ENCODE data around the gene PC. TPM values are rescaled to one million over a fixed set of nuclear protein-coding genes. Genes with fewer than 3 reads are reported as not detected.

PC gene
- total and polyA plus RNA-seq, 9 donors: 4.2 to 27.5 (median 14.7) TPM

DNA sequence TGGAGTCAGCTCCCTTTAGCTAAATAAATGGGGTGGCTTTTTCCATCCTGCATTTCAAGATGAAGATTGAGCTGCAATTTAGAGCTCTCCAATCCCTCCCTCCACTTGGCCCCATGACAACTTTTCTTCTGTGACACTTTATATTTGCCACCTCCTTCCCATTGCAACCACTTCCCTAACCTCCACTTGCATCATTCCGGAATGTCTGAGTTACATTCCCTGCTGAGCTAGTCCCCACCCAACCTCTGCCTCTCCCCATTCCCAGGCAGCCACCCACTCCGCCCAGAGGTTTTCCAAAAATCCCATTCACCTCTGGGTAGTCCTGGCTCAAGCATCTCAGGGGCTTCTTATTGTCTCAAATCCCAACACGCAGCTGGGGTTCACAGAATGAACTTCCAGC is 24.7 kb downstream of the PC start:
- Histone ChIP-seq H3K9me3 (no peaks in the 10 kb centered on the region), H3K4me3 (no peak overlapping the region), H3K27ac (no peak overlapping the region), H3K36me3 (no peaks in the 10 kb centered on the region), H3K4me1 (ENCODE audit: insufficient read depth) (no peaks in the 10 kb centered on the region), H3K27me3 (no peaks in the 10 kb centered on the region)
- DNase-seq: no peak
- intact Hi-C loops (cut with DNase I): no loop called here
- WGBS, 3 donors: 93 to 97% (median 95%) methylated on average over 3 of the region's 3 CpGs
- TF ChIP-seq EP300 (IDR thresholded peaks at IDR 0.05) (no peak), CTCF (IDR thresholded peaks at IDR 0.05) (no peak), POLR2A (IDR thresholded peaks at IDR 0.05) (no peak)

DNA sequence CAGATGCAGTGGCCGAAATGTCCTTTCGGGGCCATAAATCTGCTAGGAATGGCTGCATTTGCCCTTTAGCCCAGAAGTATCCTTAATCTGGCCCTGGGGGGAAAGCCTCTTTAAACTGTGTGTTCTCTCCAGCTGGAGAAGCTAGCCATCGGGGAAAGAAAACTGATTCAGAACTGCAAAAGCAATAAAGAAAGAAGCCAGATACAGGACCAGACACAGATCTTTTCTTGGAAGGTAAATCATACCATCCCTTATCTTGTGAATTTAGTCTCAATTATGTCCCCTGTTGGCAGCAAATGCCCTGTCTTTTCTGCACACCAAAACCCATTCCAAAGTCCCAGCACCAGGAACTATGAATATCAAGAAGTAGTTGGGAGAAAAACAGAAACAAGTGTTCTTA is 25.6 kb downstream of the PC start:
- no peaks in the 10 kb centered on the region for H3K36me3 ChIP-seq
- H3K9me3 ChIP-seq: no peaks in the 10 kb centered on the region
- WGBS, 3 donors: 86 to 99% (median 93%) methylated on average over 3 of the region's 3 CpGs
- no peak overlapping the region for H3K27ac ChIP-seq
- intact Hi-C loops (cut with DNase I): no loop called here
- no peaks in the 10 kb centered on the region for H3K4me1 ChIP-seq (ENCODE audit: insufficient read depth)
- no peak for DNase-seq
- H3K27me3 ChIP-seq: no peaks in the 10 kb centered on the region
- TF ChIP-seq CTCF (IDR thresholded peaks at IDR 0.05) (no peak), POLR2A (IDR thresholded peaks at IDR 0.05) (no peak), EP300 (IDR thresholded peaks at IDR 0.05) (no peak)
- no peak overlapping the region for H3K4me3 ChIP-seq

DNA sequence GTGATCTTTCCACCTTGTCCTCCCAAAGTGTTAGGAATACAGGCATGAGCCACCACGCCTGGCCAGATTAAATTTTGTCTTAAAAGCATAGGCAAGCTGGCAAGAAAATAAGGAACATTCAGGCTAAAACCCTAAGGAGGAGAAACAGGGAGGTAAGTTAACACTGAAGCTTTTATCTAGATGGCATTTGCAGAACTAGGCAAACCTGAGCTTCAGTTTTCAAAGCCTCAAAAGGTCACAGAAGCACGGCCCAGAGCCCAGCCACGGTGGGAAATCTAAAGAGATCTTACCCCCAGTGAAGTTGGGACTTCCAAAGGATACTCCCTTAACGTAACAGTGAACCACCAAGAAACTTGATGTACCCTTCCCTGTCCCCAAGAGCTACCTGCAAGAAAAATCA is 28.4 kb downstream of the PC start:
- intact Hi-C loops (cut with DNase I): no loop called here
- H3K4me1 ChIP-seq (ENCODE audit: insufficient read depth): no peaks in the 10 kb centered on the region
- no peak for DNase-seq
- 51 to 81% (median 77%) methylated on average over 4 of the region's 4 CpGs for WGBS, 3 donors
- H3K27ac ChIP-seq: no peak overlapping the region
- no peaks in the 10 kb centered on the region for H3K9me3 ChIP-seq
- no peak for TF ChIP-seq POLR2A (IDR thresholded peaks at IDR 0.05)
- no peak for TF ChIP-seq EP300 (IDR thresholded peaks at IDR 0.05)
- TF ChIP-seq CTCF (IDR thresholded peaks at IDR 0.05): no peak
- H3K27me3 ChIP-seq: no peaks in the 10 kb centered on the region
- no peaks in the 10 kb centered on the region for H3K36me3 ChIP-seq
- no peak overlapping the region for H3K4me3 ChIP-seq

DNA sequence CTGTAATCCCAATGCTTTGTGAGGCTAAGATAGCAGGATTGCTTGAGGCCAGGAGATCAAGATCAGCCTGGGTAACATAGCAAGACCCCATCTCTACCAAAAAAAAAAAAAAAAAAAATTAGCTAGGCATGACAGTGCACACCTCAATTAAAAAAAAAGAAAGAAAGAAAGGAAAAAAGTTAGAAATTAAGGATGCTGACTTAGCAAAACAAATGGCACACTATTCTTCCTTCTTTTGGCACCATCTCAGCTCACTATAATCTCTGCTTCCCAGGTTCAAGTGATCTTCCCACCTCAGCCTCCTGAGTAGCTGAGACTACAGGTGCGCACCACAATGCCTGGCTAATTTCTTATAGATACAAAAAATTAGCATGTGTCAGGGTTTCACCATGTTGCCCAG is 33.9 kb downstream of the PC start:
- intact Hi-C loops (cut with DNase I): no loop called here
- TF ChIP-seq CTCF (IDR thresholded peaks at IDR 0.05): no peak
- 94 to 100% (median 99%) methylated on average over 1 of the region's 1 CpG for WGBS, 3 donors
- H3K4me3 ChIP-seq: no peak overlapping the region
- no peaks in the 10 kb centered on the region for H3K9me3 ChIP-seq
- no peak for DNase-seq
- H3K4me1 ChIP-seq (ENCODE audit: insufficient read depth): no peaks in the 10 kb centered on the region
- H3K27me3 ChIP-seq: no peaks in the 10 kb centered on the region
- no peaks in the 10 kb centered on the region for H3K36me3 ChIP-seq
- H3K27ac ChIP-seq: no peak overlapping the region

DNA sequence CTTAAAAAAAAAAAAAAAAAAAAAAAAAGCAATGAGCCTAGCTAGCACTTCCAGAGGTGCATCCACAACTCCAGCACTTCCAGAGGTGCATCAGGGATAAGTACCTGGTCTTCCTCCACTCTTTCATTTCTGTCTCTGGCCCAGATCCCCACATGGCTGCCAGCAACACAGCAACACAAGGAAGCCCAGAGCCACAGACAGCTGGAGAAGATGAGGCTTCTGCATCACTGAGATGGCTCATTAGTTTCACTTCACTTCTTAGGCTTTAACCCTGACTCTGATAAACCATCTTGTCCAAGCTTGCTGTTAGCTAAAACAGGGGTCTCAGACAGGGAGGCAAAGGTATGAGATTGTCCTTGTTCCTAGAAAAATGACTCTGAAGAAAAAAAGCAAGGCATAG is 35.6 kb downstream of the PC start:
- Histone ChIP-seq H3K4me1 (ENCODE audit: insufficient read depth) (no peaks in the 10 kb centered on the region), H3K27me3 (no peaks in the 10 kb centered on the region), H3K9me3 (no peaks in the 10 kb centered on the region), H3K36me3 (no peaks in the 10 kb centered on the region), H3K4me3 (no peak overlapping the region), H3K27ac (no peak overlapping the region)
- intact Hi-C loops (cut with DNase I): no loop called here
- no peak for TF ChIP-seq CTCF (IDR thresholded peaks at IDR 0.05)
- no peak for TF ChIP-seq POLR2A (IDR thresholded peaks at IDR 0.05)
- no peak for TF ChIP-seq EP300 (IDR thresholded peaks at IDR 0.05)
- no peak for DNase-seq

Measured in ovary (tissue), 9 donors.